EL (cell line): ENCODE data around the gene GUCD1.
"Not testable (repeated sequence)": the region's sequence is repeated elsewhere in the genome, so short reads cannot be mapped to it uniquely, and the experiment has no call there.

Experiments
- DNase-seq: peaks from one replicate; pipeline ENCODE4 v3.0.0-alpha.2; 2016

The GUCD1 gene

GRCh38 chr22:24554313-24555164 is at the start of gene GUCD1:
GUCD1 (minus strand) TSS chr22:24555138; CDS start chr22:24554991, 147 bp downstream.
- DNase-seq, result peak; percentile 50

- not testable (repeated sequence) for DNase-seq
These were observed 49.1 kb upstream of the GUCD1 start for GRCh38 chr22:24603770-24604629.

- DNase-seq, result not testable (repeated sequence)
These were observed 48.2 kb upstream of the GUCD1 start, which contains the start of gene GGT1 for GRCh38 chr22:24602847-24603769. GGT1 (plus strand) TSS chr22:24603193; CDS start chr22:24611082, 7,889 bp downstream.

- DNase-seq, result not testable (repeated sequence)
These were observed 47.3 kb upstream of the GUCD1 start for GRCh38 chr22:24602105-24602749.

- DNase-seq, result no peak
These were observed 46.5 kb upstream of the GUCD1 start for GRCh38 chr22:24601217-24602104.

GRCh38 chr22:24599958-24600715 is 45.2 kb upstream of the GUCD1 start:
- DNase-seq, result peak; percentile 35

GRCh38 chr22:24599514-24599913 is 44.6 kb upstream of the GUCD1 start:
- DNase-seq, result no peak

GRCh38 chr22:24597076-24597475 is 42.1 kb upstream of the GUCD1 start:
- DNase-seq, result not testable (repeated sequence)

- DNase-seq, result no peak
These were observed 40.9 kb upstream of the GUCD1 start for GRCh38 chr22:24595863-24596262.

- no peak for DNase-seq
These were observed 40.3 kb upstream of the GUCD1 start for GRCh38 chr22:24595228-24595627.

GRCh38 chr22:24594569-24595120 is 39.7 kb upstream of the GUCD1 start:
- no peak for DNase-seq

GRCh38 chr22:24593836-24594568 is 39.1 kb upstream of the GUCD1 start:
- DNase-seq, result no peak

GRCh38 chr22:24593559-24593835 is 38.6 kb upstream of the GUCD1 start:
- DNase-seq, result not testable (repeated sequence)

- DNase-seq, result peak; percentile 91
These were observed 38.1 kb upstream of the GUCD1 start, which contains the start of gene LRRC75B for GRCh38 chr22:24592851-24593558. LRRC75B (minus strand) TSS chr22:24593073; CDS start chr22:24593039, 34 bp downstream.

GRCh38 chr22:24592058-24592850 is 37.3 kb upstream of the GUCD1 start:
- peak; percentile 20 for DNase-seq

- no peak for DNase-seq
These were observed 36.4 kb upstream of the GUCD1 start for GRCh38 chr22:24591286-24591830.

GRCh38 chr22:24590596-24591173 is 35.7 kb upstream of the GUCD1 start:
- no peak for DNase-seq
